ENCODE measurements around the gene ANKRD34B. TPM values are rescaled to one million over a fixed set of nuclear protein-coding genes. Genes with fewer than 3 reads are reported as not detected.
A peak's percentile ranks its signal among the peaks of the same experiment; 100 is the strongest.

Gene ANKRD34B
- total RNA-seq, 2 experiments from 2014 or later: not detected

DNA sequence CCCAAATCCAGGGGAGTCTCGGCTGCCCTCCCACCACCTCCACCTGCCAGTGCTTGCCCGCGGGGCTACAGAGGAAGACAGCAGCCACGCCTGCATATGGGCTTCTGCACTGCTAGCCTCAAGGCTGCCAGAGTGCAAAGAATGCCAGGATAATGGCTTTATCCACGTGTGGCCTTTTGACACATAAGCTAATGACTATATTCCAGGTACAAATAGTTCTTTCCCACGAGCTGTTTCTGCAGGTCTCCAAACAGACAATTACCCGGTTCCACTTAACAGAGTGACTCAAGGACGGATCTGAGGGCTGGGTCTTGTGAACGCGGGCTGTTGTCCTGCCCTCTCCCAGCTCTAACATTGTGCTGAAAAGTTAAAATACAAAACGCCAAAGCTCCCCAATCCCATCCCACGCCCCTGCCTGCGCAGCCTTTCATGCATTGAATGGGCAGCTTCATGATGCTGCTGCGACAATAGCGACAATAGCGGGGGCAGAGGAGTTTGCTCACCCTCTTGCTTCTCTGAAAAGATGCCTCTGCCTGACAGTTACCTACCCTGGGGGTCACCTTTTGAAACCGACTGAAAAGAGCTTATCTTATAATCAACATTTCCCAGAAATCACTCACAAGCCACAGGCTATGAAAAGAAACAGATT, 45.3 kb upstream of the ANKRD34B start:
- Mint-ChIP-seq H3K4me3 (no peak overlapping the region), H3K27me3 (no peaks in the 10 kb centered on the region), H3K36me3 (ENCODE audit: low read depth) (no peaks in the 10 kb centered on the region), H3K9me3 (no peaks in the 10 kb centered on the region), H3K4me1 (ENCODE audit: low read depth) (no peaks in the 10 kb centered on the region), H3K27ac (no peak overlapping the region)
- TF ChIP-seq, protein P1, sequence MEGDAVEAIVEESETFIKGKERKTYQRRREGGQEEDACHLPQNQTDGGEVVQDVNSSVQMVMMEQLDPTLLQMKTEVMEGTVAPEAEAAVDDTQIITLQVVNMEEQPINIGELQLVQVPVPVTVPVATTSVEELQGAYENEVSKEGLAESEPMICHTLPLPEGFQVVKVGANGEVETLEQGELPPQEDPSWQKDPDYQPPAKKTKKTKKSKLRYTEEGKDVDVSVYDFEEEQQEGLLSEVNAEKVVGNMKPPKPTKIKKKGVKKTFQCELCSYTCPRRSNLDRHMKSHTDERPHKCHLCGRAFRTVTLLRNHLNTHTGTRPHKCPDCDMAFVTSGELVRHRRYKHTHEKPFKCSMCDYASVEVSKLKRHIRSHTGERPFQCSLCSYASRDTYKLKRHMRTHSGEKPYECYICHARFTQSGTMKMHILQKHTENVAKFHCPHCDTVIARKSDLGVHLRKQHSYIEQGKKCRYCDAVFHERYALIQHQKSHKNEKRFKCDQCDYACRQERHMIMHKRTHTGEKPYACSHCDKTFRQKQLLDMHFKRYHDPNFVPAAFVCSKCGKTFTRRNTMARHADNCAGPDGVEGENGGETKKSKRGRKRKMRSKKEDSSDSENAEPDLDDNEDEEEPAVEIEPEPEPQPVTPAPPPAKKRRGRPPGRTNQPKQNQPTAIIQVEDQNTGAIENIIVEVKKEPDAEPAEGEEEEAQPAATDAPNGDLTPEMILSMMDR (IDR thresholded peaks at IDR 0.05): no peak
- CTCF ChIA-PET: no interaction called here
- DNase-seq: no peak
- Histone ChIP-seq H3K27ac (ENCODE audit: low read depth in 1 of 2, low read length in 2 of 2) (no peak overlapping the region), H3K9me3 (ENCODE audit: control insufficient read depth in 1 of 2, insufficient read depth in 1 of 2, low read length in 2 of 2) (no peaks in the 10 kb centered on the region), H3K36me3 (ENCODE audit: insufficient read depth, low read length) (no peaks in the 10 kb centered on the region), H3K4me1 (ENCODE audit: insufficient read depth, low read length) (no peaks in the 10 kb centered on the region), H3K27me3 (ENCODE audit: control insufficient read depth in 1 of 2, insufficient read depth in 2 of 2, low read length in 2 of 2) (no peaks in the 10 kb centered on the region), H3K4me3 (ENCODE audit: low read length) (no peak overlapping the region)
- POLR2A ChIA-PET: no interaction called here
- intact Hi-C loops (cut with DNase I, micrococcal nuclease): no loop called here
- no peak for ATAC-seq (ENCODE audit: poor library complexity)

DNA sequence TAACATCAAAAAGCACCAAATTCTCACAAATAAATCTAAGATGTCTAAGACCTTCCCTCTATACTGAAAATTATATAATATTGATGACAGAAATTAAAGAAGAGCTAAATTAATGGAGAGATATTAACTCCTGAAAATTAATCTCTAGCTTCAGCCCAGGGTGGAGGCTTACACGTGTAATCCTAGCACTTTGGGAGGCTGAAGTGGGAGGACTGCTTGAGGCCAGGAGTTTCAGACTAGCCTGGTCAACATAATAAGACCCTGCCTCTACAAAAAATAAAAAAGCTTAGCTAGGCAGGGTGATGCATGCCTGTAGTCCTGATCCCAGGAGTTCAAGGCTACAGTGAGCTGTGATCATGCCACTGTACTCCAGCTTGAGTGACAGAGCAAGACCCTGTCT, 39.6 kb upstream of the ANKRD34B start:
- no peak for DNase-seq
- peaks cover 3% of the 10 kb centered on the region for H3K9me3 Mint-ChIP-seq
- H3K27ac ChIP-seq (ENCODE audit: low read depth in 1 of 2, low read length in 2 of 2): no peak overlapping the region
- no peak overlapping the region for H3K4me3 Mint-ChIP-seq
- no peak overlapping the region for H3K4me3 ChIP-seq (ENCODE audit: low read length)
- H3K4me1 ChIP-seq (ENCODE audit: insufficient read depth, low read length): no peaks in the 10 kb centered on the region
- H3K27me3 ChIP-seq (ENCODE audit: control insufficient read depth in 1 of 2, insufficient read depth in 2 of 2, low read length in 2 of 2): no peaks in the 10 kb centered on the region
- H3K27me3 Mint-ChIP-seq: no peaks in the 10 kb centered on the region
- CTCF ChIA-PET: no interaction called here
- H3K36me3 ChIP-seq (ENCODE audit: insufficient read depth, low read length): no peaks in the 10 kb centered on the region
- peaks cover 0 to 5% of the 10 kb centered on the region in 2 experiments for H3K9me3 ChIP-seq (ENCODE audit: control insufficient read depth in 1 of 2, insufficient read depth in 1 of 2, low read length in 2 of 2)
- no peak for ATAC-seq (ENCODE audit: poor library complexity)
- H3K36me3 Mint-ChIP-seq (ENCODE audit: low read depth): peaks cover 5% of the 10 kb centered on the region
- no peak overlapping the region for H3K27ac Mint-ChIP-seq
- intact Hi-C loops (cut with DNase I, micrococcal nuclease): no loop called here
- H3K4me1 Mint-ChIP-seq (ENCODE audit: low read depth): no peaks in the 10 kb centered on the region
- POLR2A ChIA-PET: no interaction called here
- TF ChIP-seq, protein P1 (IDR thresholded peaks at IDR 0.05): no peak

DNA sequence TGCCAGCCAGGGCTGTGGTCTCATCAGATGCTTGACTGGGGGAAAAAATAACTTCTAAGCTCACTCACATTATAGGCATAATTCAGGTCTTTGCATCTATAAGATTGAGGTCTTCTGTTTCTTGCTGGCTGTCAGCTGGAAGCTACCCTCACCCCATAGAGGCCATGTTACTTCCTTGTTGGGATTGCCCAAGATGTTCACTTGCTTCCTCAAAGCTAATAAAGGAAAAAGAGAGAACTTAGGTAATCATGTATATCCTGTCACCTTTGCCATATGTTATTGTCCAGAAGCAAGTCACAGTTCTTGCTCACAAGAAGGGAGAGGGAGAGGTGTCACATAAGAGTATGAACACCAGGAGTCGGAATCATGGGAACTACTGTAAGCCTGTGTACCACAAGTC, 38.7 kb upstream of the ANKRD34B start:
- DNase-seq: peak in 2 of 14 experiments; percentile 10 to 20
- no peaks in the 10 kb centered on the region for H3K4me1 ChIP-seq (ENCODE audit: insufficient read depth, low read length)
- H3K36me3 ChIP-seq (ENCODE audit: insufficient read depth, low read length): no peaks in the 10 kb centered on the region
- H3K9me3 ChIP-seq (ENCODE audit: control insufficient read depth in 1 of 2, insufficient read depth in 1 of 2, low read length in 2 of 2): peaks cover 0 to 5% of the 10 kb centered on the region in 2 experiments
- no peaks in the 10 kb centered on the region for H3K27me3 ChIP-seq (ENCODE audit: control insufficient read depth in 1 of 2, insufficient read depth in 2 of 2, low read length in 2 of 2)
- TF ChIP-seq, protein P1 (IDR thresholded peaks at IDR 0.05): no peak
- Mint-ChIP-seq H3K36me3 (ENCODE audit: low read depth) (peaks cover 5% of the 10 kb centered on the region), H3K9me3 (peaks cover 3% of the 10 kb centered on the region), H3K27ac (no peak overlapping the region), H3K4me1 (ENCODE audit: low read depth) (no peaks in the 10 kb centered on the region), H3K4me3 (no peak overlapping the region), H3K27me3 (no peaks in the 10 kb centered on the region)
- no peak for ATAC-seq (ENCODE audit: poor library complexity)
- ChIA-PET CTCF (no interaction called here), POLR2A (no interaction called here)
- no peak overlapping the region for H3K27ac ChIP-seq (ENCODE audit: low read depth in 1 of 2, low read length in 2 of 2)
- H3K4me3 ChIP-seq (ENCODE audit: low read length): no peak overlapping the region
- intact Hi-C loops (cut with DNase I, micrococcal nuclease): no loop called here

Measured in CD4-positive, alpha-beta T cell (primary cell).